HEK293 (cell line): ENCODE measurements around the gene CACYBP.

Source experiments
- CTCF ChIA-PET: fragments of 350-600 bp; formaldehyde crosslinking; extraction: SDS; loops from one replicate; lab custom pipeline; 2021; ENCODE audit warnings: antibody characterized with exemption; lab: Yijun Ruan, JAX
- POLR2A ChIA-PET: fragments of 300-600 bp; formaldehyde crosslinking; extraction: SDS; loops from one replicate; lab custom pipeline; 2020; ENCODE audit warnings: antibody characterized with exemption, inconsistent platforms; lab: Yijun Ruan, JAX
- H3K27ac ChIP-seq: fragments of 200-500 bp; sonication (Bioruptor generic); 2 replicates; pipeline ENCODE4 v1.5.1; 2014; ENCODE audit warnings: low read depth, low read length, control low read depth, inconsistent platforms; ENCODE audit errors: extremely low read depth
- H3K36me3 ChIP-seq, 2 experiments: fragments of 200-500 bp in 1 of 2; sonication (Bioruptor generic) in 1 of 2; 1 replicate in 1 of 2; 2 replicates in 1 of 2; pipeline ENCODE4 v1.5.1; 2014 to 2017; ENCODE audit warnings: inconsistent platforms in 2 of 2, low read length in 2 of 2; ENCODE audit not compliant: control insufficient read depth in 2 of 2, insufficient read depth in 1 of 2
- H3K4me1 ChIP-seq: fragments of 200-500 bp; sonication (Bioruptor generic); 2 replicates; pipeline ENCODE4 v1.5.1; 2014; ENCODE audit warnings: mild to moderate bottlenecking, low read length, inconsistent platforms; ENCODE audit not compliant: control insufficient read depth, insufficient read depth
- H3K4me3 ChIP-seq: 2 replicates; pipeline ENCODE4 v1.5.1; 2011; ENCODE audit warnings: low read depth, mild to moderate bottlenecking, control low read depth, low read length, moderate library complexity
- H3K9me3 ChIP-seq: fragments of 200-500 bp; sonication (Bioruptor generic); 2 replicates; pipeline ENCODE4 v1.5.1; 2014; ENCODE audit warnings: low read depth, low read length, inconsistent platforms; ENCODE audit not compliant: control insufficient read depth, insufficient read depth
- EGR2 ChIP-seq: fragments of 450-650 bp; formaldehyde crosslinking; IDR thresholded peaks from 2 replicates; pipeline ENCODE4 v1.5.1; 2016; ENCODE audit warnings: low read depth, missing biosample characterization, missing genetic modification characterization
- ELK4 ChIP-seq: IDR thresholded peaks from 2 replicates; pipeline ENCODE4 v1.6.1; 2011; ENCODE audit warnings: mild to moderate bottlenecking, low read depth, low read length, borderline replicate concordance
- GLIS2 ChIP-seq: fragments of 450-650 bp; formaldehyde crosslinking; IDR thresholded peaks from 2 replicates; pipeline ENCODE4 v1.5.1; 2016; ENCODE audit warnings: missing biosample characterization, missing genetic modification characterization
- HIC1 ChIP-seq: fragments of 450-650 bp; formaldehyde crosslinking; IDR thresholded peaks from 2 replicates; pipeline ENCODE4 v1.5.1; 2016; ENCODE audit warnings: missing biosample characterization, missing genetic modification characterization
- IKZF3 ChIP-seq: fragments of 450-650 bp; IDR thresholded peaks from 2 replicates; pipeline ENCODE4 v1.5.0; 2018; ENCODE audit warnings: missing biosample characterization, mild to moderate bottlenecking, missing genetic modification characterization, moderate library complexity
- KLF1 ChIP-seq: fragments of 450-650 bp; formaldehyde crosslinking; IDR thresholded peaks from 2 replicates; pipeline ENCODE4 v1.5.1; 2016; ENCODE audit warnings: missing biosample characterization, missing genetic modification characterization
- KLF10 ChIP-seq: fragments of 450-650 bp; IDR thresholded peaks from 2 replicates; pipeline ENCODE4 v1.5.1; 2018; ENCODE audit warnings: missing biosample characterization, mild to moderate bottlenecking, missing genetic modification characterization
- MYNN ChIP-seq: fragments of 450-650 bp; formaldehyde crosslinking; IDR thresholded peaks from 2 replicates; pipeline ENCODE4 v1.5.1; 2016; ENCODE audit warnings: missing biosample characterization, missing genetic modification characterization, borderline replicate concordance
- OVOL3 ChIP-seq: fragments of 450-650 bp; formaldehyde crosslinking; IDR thresholded peaks from 2 replicates; pipeline ENCODE4 v1.5.1; 2016; ENCODE audit warnings: missing biosample characterization, missing genetic modification characterization
- PRDM1 ChIP-seq: fragments of 450-650 bp; formaldehyde crosslinking; IDR thresholded peaks from 2 replicates; pipeline ENCODE4; 2016; ENCODE audit warnings: missing biosample characterization, missing genetic modification characterization
- SCRT2 ChIP-seq: fragments of 450-650 bp; formaldehyde crosslinking; IDR thresholded peaks from 2 replicates; pipeline ENCODE4 v1.5.1; 2016; ENCODE audit warnings: missing biosample characterization, missing genetic modification characterization
- TCF7L2 ChIP-seq: IDR thresholded peaks from 2 replicates; pipeline ENCODE4 v1.6.1; 2011; ENCODE audit warnings: low read depth, mild to moderate bottlenecking, inconsistent platforms, low read length, moderate library complexity, borderline replicate concordance
- ZBTB1 ChIP-seq: fragments of 450-650 bp; formaldehyde crosslinking; IDR thresholded peaks from 2 replicates; pipeline ENCODE4 v1.5.1; 2016; ENCODE audit warnings: missing biosample characterization, missing genetic modification characterization
- ZBTB17 ChIP-seq: fragments of 450-650 bp; formaldehyde crosslinking; IDR thresholded peaks from 2 replicates; pipeline ENCODE4 v1.5.1; 2016; ENCODE audit warnings: missing biosample characterization, missing genetic modification characterization
- ZBTB21 ChIP-seq: fragments of 450-650 bp; formaldehyde crosslinking; IDR thresholded peaks from 2 replicates; pipeline ENCODE4 v1.5.1; 2017; ENCODE audit warnings: missing biosample characterization, missing genetic modification characterization
- ZBTB26 ChIP-seq: fragments of 450-650 bp; formaldehyde crosslinking; optimal IDR thresholded peaks from 2 replicates; pipeline ENCODE3; 2016; ENCODE audit warnings: missing biosample characterization, mild to moderate bottlenecking, missing genetic modification characterization
- ZNF114 ChIP-seq: fragments of 450-650 bp; formaldehyde crosslinking; IDR thresholded peaks from 2 replicates; pipeline ENCODE4 v1.5.0; 2017; ENCODE audit warnings: missing biosample characterization, missing genetic modification characterization
- ZNF133 ChIP-seq: fragments of 450-650 bp; formaldehyde crosslinking; IDR thresholded peaks from 2 replicates; pipeline ENCODE4 v1.5.1; 2016; ENCODE audit warnings: missing biosample characterization, missing genetic modification characterization
- ZNF148 ChIP-seq: fragments of 450-650 bp; formaldehyde crosslinking; IDR thresholded peaks from 2 replicates; pipeline ENCODE4 v1.5.0; 2017; ENCODE audit warnings: missing biosample characterization, missing genetic modification characterization, borderline replicate concordance
- ZNF157 ChIP-seq: fragments of 450-650 bp; formaldehyde crosslinking; IDR thresholded peaks from 2 replicates; pipeline ENCODE4 v1.5.1; 2016; ENCODE audit warnings: missing biosample characterization, missing genetic modification characterization
- ZNF280D ChIP-seq: fragments of 450-650 bp; formaldehyde crosslinking; IDR thresholded peaks from 2 replicates; pipeline ENCODE4 v1.5.1; 2016; ENCODE audit warnings: missing biosample characterization, missing genetic modification characterization
- ZNF335 ChIP-seq: fragments of 450-650 bp; formaldehyde crosslinking; conservative IDR thresholded peaks from 2 replicates; pipeline ENCODE4 v1.5.1; 2016; ENCODE audit warnings: missing biosample characterization, missing genetic modification characterization
- ZNF596 ChIP-seq: fragments of 450-650 bp; IDR thresholded peaks from 2 replicates; pipeline ENCODE4 v1.5.0; 2018; ENCODE audit warnings: missing biosample characterization, mild to moderate bottlenecking, missing genetic modification characterization, moderate library complexity
- ZNF792 ChIP-seq: fragments of 450-650 bp; formaldehyde crosslinking; IDR thresholded peaks from 2 replicates; pipeline ENCODE4 v1.5.1; 2016; ENCODE audit warnings: missing biosample characterization, missing genetic modification characterization
- ZSCAN16 ChIP-seq: fragments of 450-650 bp; formaldehyde crosslinking; IDR thresholded peaks from 2 replicates; pipeline ENCODE4 v1.5.1; 2016; ENCODE audit warnings: missing biosample characterization, missing genetic modification characterization

Gene CACYBP

GRCh38 chr1:175034775-175035174, 35.0 kb downstream of the CACYBP start (continued):
- TF ChIP-seq ZNF148 (tag by site-specific recombination) (no peak), EGR2 (tag by site-specific recombination) (no peak), IKZF3 (tag by site-specific recombination) (no peak), ZNF792 (tag by site-specific recombination) (no peak), KLF1 (tag by site-specific recombination) (no peak), ELK4 (no peak), PRDM1 (tag by site-specific recombination) (no peak), ZBTB1 (tag by site-specific recombination) (no peak)

GRCh38 chr1:175035865-175036264, 36.1 kb downstream of the CACYBP start:
- Histone ChIP-seq H3K4me3 (no peak overlapping the region), H3K9me3 (no peaks in the 10 kb centered on the region)
- POLR2A ChIA-PET, result interaction anchor here (0.5 kb wide), 1 partner anchor 89 kb away, joined by 3 read pairs; no protein-coding TSS in a partner anchor
- no peak for TF ChIP-seq MYNN (tag by site-specific recombination)
- no peak for TF ChIP-seq ZNF114 (tag by site-specific recombination)
- no peak for TF ChIP-seq ZBTB26 (tag by site-specific recombination)
- no peak for TF ChIP-seq KLF10 (tag by site-specific recombination)
- no peak for TF ChIP-seq HIC1
- no peak for TF ChIP-seq ZBTB17 (tag by site-specific recombination)
- TF ChIP-seq ZNF157 (tag by site-specific recombination), result no peak
- no peak for TF ChIP-seq TCF7L2
- TF ChIP-seq, all 188 proteins: peak for 0
- H3K36me3 ChIP-seq, result no peaks in the 10 kb centered on the region
- H3K4me1 ChIP-seq, result no peaks in the 10 kb centered on the region
- CTCF ChIA-PET, result interaction anchor here (1.5 kb wide), 1 partner anchor 89 kb away, joined by 5 read pairs; no protein-coding TSS in a partner anchor
- no peak overlapping the region for H3K27ac ChIP-seq

GRCh38 chr1:175036476-175036875, 36.7 kb downstream of the CACYBP start:
- Histone ChIP-seq H3K4me1 (no peaks in the 10 kb centered on the region), H3K4me3 (no peak overlapping the region), H3K27ac (no peak overlapping the region), H3K36me3 (no peaks in the 10 kb centered on the region), H3K9me3 (no peaks in the 10 kb centered on the region)
- ChIA-PET CTCF (interaction anchor here (1.5 kb wide), 1 partner anchor 89 kb away, joined by 5 read pairs; no protein-coding TSS in a partner anchor), POLR2A (no interaction called here)
- TF ChIP-seq SCRT2 (tag by site-specific recombination) (no peak), ZBTB21 (no peak), ZNF133 (no peak), ZNF335 (tag by site-specific recombination) (no peak), GLIS2 (no peak), ZNF596 (no peak), PRDM1 (tag by site-specific recombination) (no peak), ZNF280D (no peak), OVOL3 (tag by site-specific recombination) (no peak), ZSCAN16 (tag by site-specific recombination) (no peak)
